Superior temporal gyrus (tissue), 1 donor: ENCODE data around the gene SCNN1A.

Source experiments
- DNase-seq: peaks from one replicate; pipeline ENCODE4 v3.0.0-alpha.2; 2016; ENCODE audit errors: extremely low spot score

The SCNN1A gene

DNA sequence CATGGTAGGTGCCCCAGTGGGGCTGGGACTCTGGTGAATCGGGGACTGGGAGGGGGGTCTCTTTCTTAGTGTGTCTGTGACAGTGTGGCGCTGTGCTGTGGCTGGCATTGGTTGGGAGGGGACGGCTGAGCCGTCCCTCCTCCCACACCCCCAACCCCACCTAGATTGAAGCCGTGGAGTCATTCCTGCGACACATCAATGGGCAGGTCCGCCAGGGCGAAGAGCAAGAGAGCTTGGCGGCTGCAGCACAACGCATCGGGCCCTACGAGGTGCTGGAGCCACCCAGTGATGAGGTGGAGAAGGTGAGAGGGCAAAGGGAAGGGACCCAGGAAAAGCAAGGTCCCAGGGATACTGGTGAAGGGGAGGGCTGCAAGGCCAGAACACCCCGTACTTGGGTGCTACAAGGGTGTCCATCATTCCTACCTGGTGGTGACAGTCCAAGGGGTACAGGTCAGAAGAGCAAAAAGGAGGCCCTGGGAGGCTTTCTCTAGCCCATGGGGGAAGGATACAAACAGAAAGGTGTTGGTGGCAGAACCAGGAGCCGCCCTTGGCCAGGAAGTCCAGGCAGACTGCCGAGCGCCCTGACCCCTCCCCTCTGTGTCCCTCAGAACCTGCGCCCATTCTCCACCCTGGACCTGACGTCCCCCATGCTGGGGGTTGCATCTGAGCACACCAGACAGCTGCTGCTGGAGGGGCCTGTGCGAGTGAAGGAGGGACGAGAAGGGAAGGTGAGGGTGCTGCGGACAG, 57.5 kb downstream of the SCNN1A start:
- no peak for DNase-seq

DNA sequence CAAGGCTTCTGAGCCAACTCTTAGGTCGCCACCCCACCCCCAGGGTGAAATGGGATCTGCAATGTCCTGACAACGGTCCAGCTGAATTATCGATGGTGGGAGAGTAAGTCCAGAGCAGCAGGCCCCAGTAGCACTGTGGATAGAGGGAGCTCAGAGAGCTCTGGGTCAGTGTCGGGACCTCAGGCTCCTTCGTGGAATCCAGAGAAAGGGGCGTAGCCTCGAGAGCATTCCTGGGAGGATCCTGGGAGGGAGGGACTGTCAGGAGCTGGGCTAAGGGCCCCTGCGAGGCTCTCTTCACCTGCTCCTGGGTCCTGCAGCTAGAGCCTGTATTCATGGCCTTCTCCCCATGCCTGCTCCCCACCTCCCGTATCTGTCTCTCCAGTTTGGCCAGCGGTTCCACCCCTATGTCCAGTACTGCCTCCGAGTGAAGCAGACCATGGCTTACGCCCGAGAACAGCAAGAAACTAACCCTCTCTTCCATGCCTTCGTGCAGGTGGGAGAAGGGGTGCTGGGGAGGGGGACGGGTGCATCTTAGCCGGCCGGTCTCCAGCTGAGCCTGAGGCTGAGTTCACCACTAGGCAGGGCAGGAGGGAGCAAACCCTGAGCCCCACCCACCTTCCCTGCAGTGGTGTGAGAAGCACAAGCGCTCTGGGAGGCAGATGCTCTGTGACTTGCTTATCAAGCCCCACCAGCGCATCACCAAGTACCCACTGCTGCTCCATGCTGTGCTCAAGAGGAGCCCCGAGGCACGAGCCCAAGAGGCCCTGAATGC, 58.3 kb downstream of the SCNN1A start:
- DNase-seq: no peak

DNA sequence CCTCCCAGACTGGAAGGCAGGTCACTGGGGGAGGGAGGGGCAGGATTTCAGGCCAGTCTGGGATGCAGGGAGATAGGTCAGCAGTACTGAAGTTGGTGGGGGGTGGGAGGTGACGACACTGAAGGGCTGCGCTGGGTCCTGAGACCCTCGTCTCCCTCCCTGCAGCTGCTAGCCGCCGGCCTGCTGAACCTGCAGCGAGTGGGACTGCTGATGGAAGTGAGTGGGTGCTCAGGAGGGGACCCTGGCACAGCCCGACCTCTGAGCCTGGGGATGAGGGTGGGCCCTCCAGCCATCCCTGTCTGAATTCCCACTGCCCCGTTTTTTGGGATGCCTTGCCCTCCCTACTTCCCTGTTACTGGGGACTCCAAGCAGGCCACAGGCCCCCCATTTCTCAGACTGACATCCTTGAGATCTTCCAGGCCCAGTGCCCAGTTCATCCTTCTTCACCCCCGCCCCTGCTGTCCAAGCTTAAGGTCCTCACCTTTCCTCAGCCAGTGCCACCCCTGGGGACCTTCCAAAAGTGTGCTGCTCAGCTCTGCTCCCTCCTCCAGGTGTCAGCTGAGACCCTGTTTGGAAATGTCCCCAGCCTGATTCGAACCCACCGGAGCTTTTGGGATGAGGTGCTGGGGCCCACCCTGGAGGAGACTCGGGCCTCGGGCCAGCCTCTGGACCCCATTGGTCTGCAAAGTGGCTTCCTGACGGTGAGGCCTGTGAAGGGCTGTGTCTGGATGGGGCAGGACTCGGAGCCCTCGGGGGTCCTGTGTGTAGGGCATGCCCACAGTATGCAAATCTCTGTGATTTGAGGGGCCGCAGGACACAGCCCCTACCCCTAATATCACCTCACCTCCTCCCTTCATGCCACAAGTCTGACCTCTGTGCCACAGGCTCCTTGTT, 59.4 kb downstream of the SCNN1A start:
- no peak for DNase-seq

DNA sequence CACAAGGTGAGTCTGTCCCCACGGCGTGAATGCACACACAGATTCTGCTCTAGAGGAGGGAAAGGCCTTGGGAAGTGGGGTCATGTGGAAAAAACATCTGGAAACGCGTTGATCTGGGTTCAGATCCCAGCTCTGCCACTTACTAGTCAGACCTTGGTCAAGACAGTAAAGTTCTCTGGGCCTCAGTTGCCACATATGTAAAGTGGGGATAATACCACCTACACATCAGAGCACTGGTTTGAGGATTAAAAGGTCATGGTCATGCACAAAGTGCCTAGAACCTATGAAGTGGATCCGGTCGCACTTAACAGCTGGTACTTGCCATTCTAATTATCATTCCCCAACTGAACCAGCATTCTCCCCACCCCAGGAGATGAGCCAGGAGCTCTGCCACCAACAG, 60.2 kb downstream of the SCNN1A start:
- no peak for DNase-seq

DNA sequence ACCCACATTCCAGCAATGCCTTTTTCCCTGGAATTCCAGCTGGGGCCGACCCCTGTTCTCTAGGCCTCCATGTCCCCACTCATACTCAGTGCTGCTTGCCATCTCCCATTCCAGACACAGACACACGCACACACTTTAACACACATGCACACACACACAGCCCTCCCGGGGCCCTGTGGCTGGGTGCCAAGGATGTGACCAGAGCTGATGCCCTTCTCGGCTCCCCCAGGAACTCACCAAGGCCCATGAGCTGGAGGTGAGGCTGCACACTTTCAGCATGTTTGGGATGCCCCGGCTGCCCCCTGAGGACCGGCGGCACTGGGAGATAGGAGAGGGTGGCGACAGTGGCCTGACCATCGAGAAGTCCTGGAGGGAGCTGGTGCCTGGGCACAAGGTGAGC, 60.6 kb downstream of the SCNN1A start:
- no peak for DNase-seq

DNA sequence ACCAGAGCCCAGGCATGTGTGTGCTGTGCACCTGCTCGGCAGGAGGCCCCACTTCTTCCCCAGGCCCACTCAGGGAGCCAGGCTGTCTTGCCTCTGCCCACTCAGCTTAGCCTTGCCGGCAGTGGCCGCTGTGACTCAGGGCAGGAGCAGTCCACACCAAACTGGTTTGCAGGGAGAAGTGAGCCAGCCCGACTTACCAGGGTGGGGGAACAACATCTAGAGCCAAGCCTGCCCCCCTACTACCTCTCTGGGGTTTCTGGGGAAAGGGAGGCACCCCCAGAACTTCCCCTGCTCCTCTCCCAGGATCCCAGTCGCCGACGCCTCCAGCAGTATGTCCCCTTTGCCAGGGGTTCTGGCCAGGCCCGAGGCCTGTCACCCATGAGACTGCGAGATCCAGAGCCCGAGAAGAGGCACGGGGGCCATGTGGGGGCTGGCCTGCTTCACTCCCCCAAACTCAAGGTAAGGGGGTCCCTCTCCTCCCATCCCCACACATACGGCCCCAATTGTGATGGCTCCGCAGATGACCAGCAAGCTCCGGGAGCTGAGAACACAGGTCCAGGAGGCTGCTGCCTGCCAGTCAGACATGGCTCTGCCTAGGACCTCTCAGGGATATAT, 61.9 kb downstream of the SCNN1A start:
- DNase-seq: no peak

DNA sequence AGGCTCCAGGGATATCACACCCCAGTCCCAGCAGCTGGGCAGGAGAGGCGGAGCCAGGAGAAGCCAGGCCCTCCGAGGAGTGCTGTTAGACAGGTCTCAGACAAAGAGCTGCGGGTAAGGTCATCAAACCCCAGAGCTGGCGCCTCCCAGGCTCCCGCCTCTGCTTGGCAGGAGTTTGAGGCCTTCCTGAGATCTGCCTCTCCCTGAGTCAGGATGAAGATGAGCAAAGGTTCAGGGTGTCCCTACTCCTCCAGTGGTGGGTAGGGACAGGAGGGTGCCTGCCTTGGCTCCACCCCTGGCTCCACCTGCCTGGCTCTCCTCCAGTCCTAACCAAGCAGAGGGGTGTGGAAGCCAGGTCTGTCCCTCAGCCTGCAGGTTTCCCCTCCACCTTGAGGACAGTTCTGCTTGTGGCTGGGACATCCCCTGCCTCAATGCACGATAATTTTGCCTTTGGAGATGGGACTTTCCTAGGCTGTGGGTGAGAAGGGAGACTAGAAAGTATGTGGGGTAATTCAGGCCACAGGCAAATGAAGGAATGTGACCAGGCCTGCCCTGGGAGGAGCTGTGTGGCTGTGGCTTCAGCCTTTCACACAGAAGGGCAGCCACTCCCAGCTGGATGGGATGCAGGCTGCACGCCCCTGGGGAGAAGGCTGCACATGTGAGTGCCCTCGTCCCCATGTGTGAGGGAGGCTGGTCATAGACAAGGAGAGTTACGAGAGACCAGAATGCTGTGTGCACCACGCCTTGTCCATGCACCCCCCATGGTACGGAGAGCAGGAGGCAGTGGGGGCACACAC, 62.6 kb downstream of the SCNN1A start:
- DNase-seq: no peak

DNA sequence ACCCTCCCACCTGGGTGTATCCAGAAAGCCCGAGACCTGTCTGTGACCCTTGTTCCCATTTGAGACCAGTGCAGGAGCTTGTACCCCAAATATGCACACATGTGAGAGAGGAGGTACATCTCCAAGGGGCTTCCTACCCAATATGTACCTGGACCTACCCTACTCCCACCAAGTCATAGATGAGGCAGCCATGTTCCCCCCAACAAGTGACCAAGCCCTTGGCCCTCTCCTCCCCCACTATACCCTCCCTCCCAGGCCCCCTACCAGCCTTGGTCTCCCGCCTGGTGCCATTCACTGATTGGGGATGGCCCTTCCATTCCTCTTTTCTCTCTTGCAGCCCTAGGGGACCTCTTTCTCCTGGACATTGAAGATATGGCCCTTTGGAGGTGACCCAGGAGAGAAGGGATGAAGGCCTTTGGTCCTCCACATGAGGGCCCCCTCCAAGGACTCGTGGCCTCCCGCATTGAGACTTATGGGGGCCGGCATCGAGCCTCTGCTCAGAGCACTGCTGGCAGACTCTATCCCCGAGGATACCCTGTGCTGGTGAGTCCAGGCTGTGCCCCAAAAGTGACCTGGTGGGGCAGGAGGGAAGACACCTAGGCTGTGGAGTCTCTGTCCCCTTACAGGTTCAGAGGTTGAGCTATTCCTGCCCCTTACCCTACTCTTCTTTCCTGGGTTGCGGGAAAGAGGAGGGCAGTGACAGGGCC, 63.4 kb downstream of the SCNN1A start:
- no peak for DNase-seq

DNA sequence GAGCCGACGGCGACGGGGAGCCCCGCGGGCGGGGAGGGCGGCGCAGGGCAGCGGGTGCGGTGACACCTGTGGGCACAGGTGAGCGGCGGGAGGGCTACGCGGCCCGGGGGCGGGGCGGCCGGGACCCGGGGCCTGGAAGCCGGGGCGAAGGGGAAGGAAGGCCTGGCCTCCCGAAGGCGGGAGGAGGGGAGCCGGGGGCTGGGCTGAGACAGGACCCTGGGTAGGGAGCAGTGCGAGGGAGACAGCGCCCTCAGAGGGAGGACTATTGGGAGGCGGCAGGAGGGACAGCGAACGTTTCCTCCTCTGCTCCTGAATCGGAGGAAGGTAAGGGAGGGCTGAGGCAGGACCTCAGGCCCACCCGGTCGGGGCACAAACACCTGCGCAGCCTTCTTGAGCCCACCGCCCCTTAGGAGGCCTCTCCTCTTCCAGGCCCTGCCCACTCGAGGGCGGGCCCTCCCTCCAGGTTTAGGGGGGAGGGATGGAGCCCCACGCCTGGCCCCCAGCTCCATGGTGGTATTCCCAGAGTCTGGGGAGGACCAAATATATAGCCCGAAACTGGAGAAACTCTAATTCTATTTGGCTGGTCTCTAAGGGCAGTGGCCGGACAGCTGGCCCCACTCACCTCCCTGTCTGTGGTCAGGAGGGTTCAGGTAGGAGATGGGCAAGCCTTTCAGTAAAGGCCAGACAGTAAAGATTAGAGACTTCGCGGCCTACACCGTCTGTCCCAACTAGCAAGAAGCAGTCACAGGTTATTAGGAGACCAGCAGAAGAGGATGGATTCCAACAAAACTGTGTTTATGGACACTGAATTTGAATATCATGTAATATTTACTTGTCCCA, 64.4 kb downstream of the SCNN1A start:
- no peak for DNase-seq

DNA sequence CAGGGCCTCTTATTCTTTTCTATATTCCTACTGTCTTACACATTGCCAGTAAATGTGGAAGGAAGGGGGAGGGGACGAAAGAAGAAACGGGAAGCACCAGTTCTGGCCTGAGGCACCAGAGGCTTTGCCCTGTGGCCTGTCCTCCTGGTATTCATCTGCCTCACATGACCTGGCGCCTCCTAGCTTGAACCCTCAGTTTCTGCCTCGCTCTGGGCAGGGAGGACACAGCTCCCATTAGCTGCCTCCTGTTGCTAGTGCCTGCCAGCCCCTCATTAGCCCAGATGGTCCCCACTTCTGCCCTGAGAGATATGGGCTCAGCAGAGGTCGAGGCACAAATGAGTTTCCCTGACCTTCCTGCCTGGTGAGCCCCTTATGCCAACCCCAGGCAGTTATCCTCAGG, 67.8 kb downstream of the SCNN1A start:
- DNase-seq: no peak

DNA sequence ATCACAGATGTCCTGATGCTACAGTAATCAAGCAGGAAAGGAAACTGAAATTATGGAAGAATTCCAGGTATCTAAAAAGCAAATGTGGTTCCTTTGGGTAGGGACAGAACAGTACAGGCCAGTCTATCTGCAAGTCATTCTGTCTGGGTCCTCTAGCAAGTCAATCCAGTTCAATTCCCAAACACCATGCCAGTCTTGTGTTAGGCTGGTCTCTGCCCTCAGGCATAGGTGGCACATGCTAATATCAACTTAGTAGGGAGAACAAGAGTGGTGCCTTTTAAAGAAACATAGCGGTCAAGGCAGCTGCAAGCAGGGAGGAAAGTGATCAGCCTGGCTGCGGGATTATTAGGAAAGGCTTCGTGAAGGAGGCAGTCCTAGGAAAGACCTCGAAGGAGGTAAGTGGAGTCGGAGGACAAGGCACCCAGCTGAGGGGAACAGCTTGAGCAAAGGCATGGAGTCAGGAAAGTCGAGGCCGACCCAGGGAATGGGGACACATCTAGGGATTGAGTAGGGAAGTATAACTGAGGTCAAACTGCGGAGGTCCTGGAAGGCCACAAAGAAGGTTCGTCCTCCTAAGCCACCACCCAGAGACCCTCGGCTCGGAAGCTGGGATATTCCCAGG, 68.7 kb downstream of the SCNN1A start:
- DNase-seq: no peak

DNA sequence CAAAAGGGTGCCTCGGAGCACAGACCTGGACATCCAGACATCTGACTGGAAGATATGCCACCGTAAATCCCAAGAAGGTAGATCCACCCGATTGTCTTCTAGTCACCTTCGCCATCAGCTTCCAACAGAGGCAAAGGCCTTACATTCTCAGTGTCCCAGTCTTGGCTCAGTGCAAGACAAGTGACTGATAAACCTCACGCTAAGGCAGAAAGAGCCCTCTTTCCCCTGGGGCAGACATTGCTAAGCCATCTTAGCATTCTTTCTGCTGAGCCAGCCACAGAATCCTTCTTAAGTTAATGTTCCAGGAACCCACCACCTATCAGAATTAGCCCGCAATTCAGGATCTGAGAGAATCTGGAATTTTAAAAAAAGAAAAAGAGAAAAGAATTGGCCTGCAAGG, 69.2 kb downstream of the SCNN1A start:
- no peak for DNase-seq

DNA sequence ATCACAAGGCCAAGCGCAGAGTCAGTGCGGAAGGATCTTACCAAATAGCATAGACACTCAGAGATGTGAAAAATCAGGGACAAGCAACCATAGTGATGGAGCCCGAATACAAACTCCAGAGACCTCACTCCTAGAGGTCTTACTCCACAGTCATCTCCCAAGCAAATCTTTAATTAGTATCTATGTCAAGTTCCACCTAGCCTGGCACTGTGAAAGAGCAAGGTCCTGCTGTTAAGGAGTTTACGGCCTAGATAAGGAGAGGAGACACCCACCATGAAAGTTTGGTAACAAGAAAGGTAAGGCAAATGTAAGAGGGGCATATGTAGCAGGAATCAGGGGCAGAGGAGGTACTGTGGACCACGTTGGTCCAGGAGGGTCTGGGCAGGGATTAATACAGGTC, 72.3 kb downstream of the SCNN1A start:
- DNase-seq: no peak

DNA sequence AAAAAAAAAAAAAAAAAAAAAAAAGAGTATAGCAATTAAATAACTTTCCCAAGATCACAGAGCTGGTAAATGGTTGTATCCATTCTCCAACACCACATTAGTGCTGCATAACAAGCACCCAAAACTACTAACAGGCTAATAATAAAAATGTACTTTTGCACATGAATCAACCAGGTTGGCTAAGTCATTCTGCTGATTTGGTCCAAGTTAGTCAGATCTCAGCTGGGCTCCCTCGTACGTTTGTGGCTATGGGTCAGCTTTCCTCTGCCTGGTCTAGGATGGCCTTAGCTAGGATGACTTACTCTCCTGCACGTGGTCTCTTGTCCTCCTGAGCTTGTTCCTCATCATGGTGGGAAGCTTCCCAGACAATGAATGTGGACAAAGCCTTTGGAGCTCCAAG, 72.7 kb downstream of the SCNN1A start:
- no peak for DNase-seq

DNA sequence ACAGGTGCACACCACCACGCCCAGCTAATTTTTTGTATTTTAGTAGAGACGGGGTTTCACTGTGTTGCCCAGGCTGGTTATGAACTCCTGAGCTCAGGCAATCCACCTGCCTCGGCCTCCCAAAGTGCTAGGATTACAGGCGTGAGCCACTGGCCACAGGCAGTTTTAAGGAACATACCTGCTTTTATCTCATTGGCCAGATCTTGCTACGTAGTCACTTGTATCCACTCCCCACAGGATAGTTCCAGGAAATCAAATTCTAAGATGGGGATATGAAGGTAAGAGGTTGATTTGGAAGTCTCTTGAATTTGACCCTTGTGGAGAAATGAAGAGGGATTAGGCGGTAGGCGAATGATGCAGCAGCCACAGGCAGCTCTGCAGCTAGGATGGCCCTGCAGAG, 73.6 kb downstream of the SCNN1A start:
- DNase-seq: no peak

DNA sequence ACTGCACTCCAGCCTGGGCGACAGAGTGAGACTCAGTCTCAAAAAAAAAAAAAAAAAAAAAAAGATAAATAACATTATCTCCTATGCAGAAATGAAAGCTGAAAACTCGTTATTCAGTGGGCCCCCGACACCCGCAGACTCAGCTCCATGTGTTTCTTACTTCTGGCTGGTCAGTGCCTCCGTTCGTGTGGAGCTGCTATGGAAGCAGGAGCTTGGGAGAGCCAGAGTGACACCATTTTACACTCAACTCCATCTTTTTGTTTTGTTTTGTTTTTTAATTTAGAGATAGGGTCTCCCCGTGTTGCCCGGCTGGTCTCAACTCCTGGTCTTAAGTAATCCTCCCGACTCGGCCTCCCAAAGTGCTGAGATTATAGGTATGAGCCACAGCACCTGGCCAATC, 78.2 kb downstream of the SCNN1A start:
- no peak for DNase-seq
